Measurements from ENCODE around the gene OXNAD1. TPM values are rescaled to one million over a fixed set of nuclear protein-coding genes. Genes with fewer than 3 reads are reported as not detected.

OXNAD1 gene
- total RNA-seq (2022; extraction: Qiagen RNA extraction; ENCODE audit: low read depth): 6.2 to 9.8 TPM (median 8.3 TPM) in 5 replicates

GRCh38 chr3:16264708-16265454 is at the start of gene OXNAD1, which contains the start of gene DPH3:
Gene OXNAD1, plus strand, starts transcription at chr3:16265212. Its CDS starts 5,741 bp downstream, at chr3:16270953.
Gene DPH3, minus strand, starts transcription at chr3:16264943. Its CDS starts 67 bp downstream, at chr3:16264876.

Other genes starting within 250 kb of the OXNAD1 start
- 0.05 to 0.10 TPM (median 0.07 TPM) in 4 of 5 replicates, not detected in the other for gene GALNT15, start 90.5 kb upstream of the OXNAD1 start, total RNA-seq (2022; extraction: Qiagen RNA extraction; ENCODE audit: low read depth)
- gene DPH3, start 269 bp upstream of the OXNAD1 start, total RNA-seq (2022; extraction: Qiagen RNA extraction; ENCODE audit: low read depth): 20.0 to 29.0 TPM (median 25.6 TPM) in 5 replicates
- 2.8 to 3.6 TPM (median 3.2 TPM) in 5 replicates for gene RFTN1, start 248.5 kb downstream of the OXNAD1 start, total RNA-seq (2022; extraction: Qiagen RNA extraction; ENCODE audit: low read depth)